Uterus (tissue), 4 donors: ENCODE data around the gene FBLN2. TPM values are rescaled to one million over a fixed set of nuclear protein-coding genes. Genes with fewer than 3 reads are reported as not detected.

Source experiments
- DNase-seq, 2 donors: peaks; one replicate each; pipeline ENCODE4 v3.0.0-alpha.2; 2019 to 2020
- H3K27ac ChIP-seq, 2 donors: fragments of 200-600 bp; sonication (generic); 1 replicate in 1 of 2; 2 replicates in 1 of 2; pipeline ENCODE4 v1.5.1; 2016 to 2018
- H3K27me3 ChIP-seq, 2 donors: fragments of 200-600 bp; sonication (generic); one replicate each; pipeline ENCODE4 v1.5.1; 2018 to 2019; ENCODE audit warnings: control low read depth in 1 of 2
- H3K36me3 ChIP-seq, 2 donors: fragments of 200-600 bp; sonication (generic); one replicate each; pipeline ENCODE4 v1.5.1; 2019; ENCODE audit warnings: control low read depth in 1 of 2
- H3K4me1 ChIP-seq, 2 donors: fragments of 200-600 bp; sonication (generic); one replicate each; pipeline ENCODE4 v1.5.1; 2018 to 2019; ENCODE audit warnings: control low read depth in 1 of 2
- H3K4me3 ChIP-seq, 2 donors: fragments of 200-600 bp; sonication (generic); 1 replicate in 1 of 2; 2 replicates in 1 of 2; pipeline ENCODE4 v1.5.1; 2018 to 2019; ENCODE audit warnings: mild to moderate bottlenecking in 1 of 2
- H3K9me3 ChIP-seq, 2 donors: fragments of 200-600 bp; sonication (generic); one replicate each; pipeline ENCODE4 v1.5.1; 2019; ENCODE audit warnings: control low read depth in 1 of 2
- POLR2A ChIP-seq, 2 donors: fragments of 450-650 bp; IDR thresholded peaks; one replicate each; pipeline ENCODE4 v1.6.1; 2016; ENCODE audit warnings: antibody characterized with exemption in 2 of 2, mild to moderate bottlenecking in 1 of 2, moderate library complexity in 1 of 2
- intact Hi-C: fragments of 100-400 bp; cut with DNase I; formaldehyde crosslinking; loops from one replicate; pipeline ENCODE4 v1.15.1; 2023; ENCODE audit warnings: low total_unique reads
- total RNA-seq, 4 donors: library from RNA; depleted of rRNA in 3 of 4; stranded (reverse); fragments of >200 nt in 3 of 4; gene quantifications; one replicate each; pipeline versions ENCODE4 v1.1.0 to v1.2.4, GENCODE V29; 2014 to 2023
- TF ChIP-seq, protein P1 (sequence below), 4 experiments: fragments of 200-600 bp in 2 of 4; fragments of 450-650 bp in 2 of 4; sonication (generic) in 2 of 4; IDR thresholded peaks; one replicate each; pipeline ENCODE4 v1.5.1; 2016 to 2019; ENCODE audit warnings: antibody characterized with exemption in 4 of 4, mild to moderate bottlenecking in 2 of 4, moderate library complexity in 1 of 4
- donor health status: DM: yes; HTN: yes; CAD: no.

The FBLN2 gene
- total RNA-seq, 4 donors from 2014 or later: 39.2 to 217 (median 48.6) TPM

- no peaks in the 10 kb centered on the region for H3K4me1 ChIP-seq
- H3K36me3 ChIP-seq: no peaks in the 10 kb centered on the region
- intact Hi-C loops: no loop called here
- TF ChIP-seq, protein P1, sequence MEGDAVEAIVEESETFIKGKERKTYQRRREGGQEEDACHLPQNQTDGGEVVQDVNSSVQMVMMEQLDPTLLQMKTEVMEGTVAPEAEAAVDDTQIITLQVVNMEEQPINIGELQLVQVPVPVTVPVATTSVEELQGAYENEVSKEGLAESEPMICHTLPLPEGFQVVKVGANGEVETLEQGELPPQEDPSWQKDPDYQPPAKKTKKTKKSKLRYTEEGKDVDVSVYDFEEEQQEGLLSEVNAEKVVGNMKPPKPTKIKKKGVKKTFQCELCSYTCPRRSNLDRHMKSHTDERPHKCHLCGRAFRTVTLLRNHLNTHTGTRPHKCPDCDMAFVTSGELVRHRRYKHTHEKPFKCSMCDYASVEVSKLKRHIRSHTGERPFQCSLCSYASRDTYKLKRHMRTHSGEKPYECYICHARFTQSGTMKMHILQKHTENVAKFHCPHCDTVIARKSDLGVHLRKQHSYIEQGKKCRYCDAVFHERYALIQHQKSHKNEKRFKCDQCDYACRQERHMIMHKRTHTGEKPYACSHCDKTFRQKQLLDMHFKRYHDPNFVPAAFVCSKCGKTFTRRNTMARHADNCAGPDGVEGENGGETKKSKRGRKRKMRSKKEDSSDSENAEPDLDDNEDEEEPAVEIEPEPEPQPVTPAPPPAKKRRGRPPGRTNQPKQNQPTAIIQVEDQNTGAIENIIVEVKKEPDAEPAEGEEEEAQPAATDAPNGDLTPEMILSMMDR (IDR thresholded peaks at IDR 0.05): no peak
- no peak for TF ChIP-seq POLR2A (IDR thresholded peaks at IDR 0.05)
- DNase-seq: no peak
- no peak overlapping the region for H3K4me3 ChIP-seq
- no peaks in the 10 kb centered on the region for H3K27me3 ChIP-seq
- H3K27ac ChIP-seq: peak overlapping the region in 1 of 2 donors; percentile 38
- no peaks in the 10 kb centered on the region for H3K9me3 ChIP-seq
Observed at GRCh38 chr3:13529196-13530112, 19.5 kb upstream of the FBLN2 start.

DNA sequence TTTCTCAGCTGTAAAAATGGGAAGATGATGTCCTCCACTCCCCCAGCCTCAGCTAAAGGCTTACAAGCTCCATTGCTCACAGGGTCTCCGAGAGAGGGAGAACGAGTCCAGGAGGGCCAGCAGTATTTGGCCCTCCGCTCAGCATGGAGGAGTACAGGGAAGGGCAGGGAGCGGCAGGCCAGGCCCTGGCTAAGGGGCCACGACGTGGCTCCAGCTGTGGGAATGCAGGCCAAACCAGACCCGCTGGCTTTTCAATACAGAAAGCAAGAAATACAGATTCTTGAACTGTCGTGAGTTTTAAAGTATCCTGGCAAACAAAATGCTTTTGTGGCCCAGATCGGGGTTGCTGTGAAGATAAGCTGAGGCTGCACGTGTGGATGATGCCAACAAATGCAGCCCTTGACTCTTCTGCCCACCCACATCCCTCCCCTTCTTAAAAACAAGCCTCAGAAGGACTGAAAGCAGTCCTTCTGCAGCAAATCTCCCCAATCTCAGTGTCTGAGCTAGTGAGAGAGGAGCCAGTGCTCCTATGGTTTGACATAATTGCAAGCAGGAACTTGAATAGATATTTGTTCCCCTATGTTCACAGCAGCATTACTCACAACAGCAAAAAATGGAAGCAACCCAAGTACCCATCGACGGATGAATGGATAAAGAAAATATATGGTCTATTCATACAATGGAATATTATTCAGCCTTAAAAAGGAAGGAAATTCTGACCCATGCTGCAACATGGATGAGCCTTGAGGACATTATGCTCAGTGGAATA lies 18.5 kb upstream of the FBLN2 start:
- TF ChIP-seq, protein P1 (IDR thresholded peaks at IDR 0.05): no peak
- no peak for TF ChIP-seq POLR2A (IDR thresholded peaks at IDR 0.05)
- intact Hi-C loops: no loop called here
- Histone ChIP-seq H3K27me3 (no peaks in the 10 kb centered on the region), H3K4me1 (no peaks in the 10 kb centered on the region), H3K36me3 (no peaks in the 10 kb centered on the region), H3K27ac (peak overlapping the region in 1 of 2 donors; percentile 38), H3K4me3 (no peak overlapping the region), H3K9me3 (no peaks in the 10 kb centered on the region)
- no peak for DNase-seq

GRCh38 chr3:13532085-13532484 lies 16.8 kb upstream of the FBLN2 start:
- TF ChIP-seq, protein P1 (IDR thresholded peaks at IDR 0.05): no peak
- no peak for TF ChIP-seq POLR2A (IDR thresholded peaks at IDR 0.05)
- Histone ChIP-seq H3K4me3 (no peak overlapping the region), H3K27me3 (no peaks in the 10 kb centered on the region), H3K27ac (peak overlapping the region in 1 of 2 donors; percentile 10), H3K36me3 (no peaks in the 10 kb centered on the region), H3K9me3 (no peaks in the 10 kb centered on the region), H3K4me1 (no peaks in the 10 kb centered on the region)
- DNase-seq: peak; percentile 54 to 55
- intact Hi-C loops: no loop called here

DNA sequence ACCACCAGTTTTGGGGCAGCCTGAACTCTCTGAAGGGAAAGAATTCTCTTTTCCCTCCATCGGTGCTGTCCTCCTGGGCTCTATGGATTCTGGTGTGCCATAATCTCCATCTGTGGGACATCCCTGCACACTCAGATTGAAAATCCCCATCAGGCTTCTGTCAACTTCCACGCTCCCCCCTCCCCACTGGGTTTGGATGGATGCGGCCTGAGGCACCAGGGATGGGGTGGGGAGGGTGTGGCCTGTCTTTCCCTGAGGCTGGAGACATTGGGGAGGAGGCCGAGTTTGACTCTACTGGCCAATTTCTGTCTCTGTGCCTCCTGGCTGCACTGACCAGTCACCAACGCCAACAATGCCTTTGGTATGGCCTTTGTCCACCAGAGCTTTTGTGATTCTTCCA lies 16.3 kb upstream of the FBLN2 start:
- no peak for TF ChIP-seq POLR2A (IDR thresholded peaks at IDR 0.05)
- TF ChIP-seq, protein P1 (IDR thresholded peaks at IDR 0.05): no peak
- no peaks in the 10 kb centered on the region for H3K27me3 ChIP-seq
- H3K4me3 ChIP-seq: no peak overlapping the region
- no peak overlapping the region for H3K27ac ChIP-seq
- H3K36me3 ChIP-seq: no peaks in the 10 kb centered on the region
- intact Hi-C loops: no loop called here
- no peak for DNase-seq
- no peaks in the 10 kb centered on the region for H3K4me1 ChIP-seq
- no peaks in the 10 kb centered on the region for H3K9me3 ChIP-seq

DNA sequence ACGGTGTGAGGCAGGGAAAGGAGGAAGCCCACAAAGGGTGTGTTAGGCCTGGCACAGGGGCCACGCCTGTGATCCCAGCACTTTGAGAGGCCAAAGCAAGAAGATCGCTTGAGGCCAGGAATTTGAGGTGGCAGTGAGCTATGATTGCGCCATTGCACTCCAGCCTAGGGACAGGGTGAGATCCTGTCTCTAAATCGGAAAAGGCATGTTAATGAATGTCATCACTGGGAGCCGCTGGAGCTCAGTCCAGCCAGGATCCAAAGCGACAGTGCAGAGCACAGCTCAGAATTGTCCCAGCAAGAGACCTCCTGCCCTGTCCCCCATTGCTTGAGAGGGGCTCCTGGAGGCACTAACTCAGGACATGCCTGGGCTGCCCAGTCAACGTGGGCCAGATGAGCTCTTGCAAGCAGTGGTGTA lies 15.0 kb upstream of the FBLN2 start:
- DNase-seq: peak in 1 of 2 donors; percentile 9
- Histone ChIP-seq H3K36me3 (no peaks in the 10 kb centered on the region), H3K4me1 (no peaks in the 10 kb centered on the region), H3K4me3 (no peak overlapping the region), H3K27ac (no peak overlapping the region), H3K27me3 (no peaks in the 10 kb centered on the region), H3K9me3 (no peaks in the 10 kb centered on the region)
- TF ChIP-seq POLR2A (IDR thresholded peaks at IDR 0.05): no peak
- TF ChIP-seq, protein P1 (IDR thresholded peaks at IDR 0.05): no peak
- intact Hi-C loops: no loop called here
